ENCODE results near the gene MORN3. TPM values are rescaled to one million over a fixed set of nuclear protein-coding genes. Genes with fewer than 3 reads are reported as not detected.

Gene MORN3
- total and polyA plus RNA-seq, 7 donors = 0.90 to 1.2 TPM; not detected in 5

GRCh38 chr12:121713793-121714192 is 44.3 kb upstream of the MORN3 start:
- TF ChIP-seq POLR2AphosphoS5 (IDR thresholded peaks at IDR 0.05) = no peak
- TF ChIP-seq EP300 (IDR thresholded peaks at IDR 0.05) = no peak
- TF ChIP-seq POLR2A (IDR thresholded peaks at IDR 0.05) = no peak
- no peak for TF ChIP-seq CTCF (IDR thresholded peaks at IDR 0.05)
- peak overlapping the region in 3 of 4 donors; percentile 73 to 98 (median 84) for H3K4me3 ChIP-seq
- WGBS, 2 donors = 50 to 67% methylated on average over 6 of the region's 6 CpGs
- H3K9me3 ChIP-seq = no peaks in the 10 kb centered on the region
- no peak for DNase-seq
- peak overlapping the region; percentile 82 to 91 (median 89) for H3K27ac ChIP-seq
- no peaks in the 10 kb centered on the region for H3K27me3 ChIP-seq
- no peaks in the 10 kb centered on the region for H3K36me3 ChIP-seq
- intact Hi-C loops (cut with DNase I) = loop anchor here (5.0 kb wide), 2 partner anchors 39 to 54 kb away; no protein-coding TSS in a partner anchor
- peaks cover 0 to 25% (median 20%) of the 10 kb centered on the region in 4 donors for H3K4me1 ChIP-seq

- peak in 2 of 4 donors; percentile 6 to 10 for TF ChIP-seq POLR2AphosphoS5 (IDR thresholded peaks at IDR 0.05)
- no peak for TF ChIP-seq POLR2A (IDR thresholded peaks at IDR 0.05)
- DNase-seq = peak; percentile 76
- intact Hi-C loops (cut with DNase I) = loop anchor here (5.0 kb wide), 2 partner anchors 39 to 54 kb away; no protein-coding TSS in a partner anchor
- Histone ChIP-seq H3K4me3 (peak overlapping the region; percentile 62 to 98 (median 78)), H3K27ac (peak overlapping the region; percentile 82 to 91 (median 89)), H3K4me1 (peaks cover 0 to 25% (median 20%) of the 10 kb centered on the region in 4 donors), H3K27me3 (no peaks in the 10 kb centered on the region), H3K36me3 (no peaks in the 10 kb centered on the region), H3K9me3 (no peaks in the 10 kb centered on the region)
- 8 to 21% methylated on average over 14 of the region's 14 CpGs for WGBS, 2 donors
Observed at GRCh38 chr12:121713257-121713777, 43.9 kb upstream of the MORN3 start.

- Histone ChIP-seq H3K36me3 (no peaks in the 10 kb centered on the region), H3K27me3 (no peaks in the 10 kb centered on the region), H3K4me1 (peaks cover 0 to 25% (median 20%) of the 10 kb centered on the region in 4 donors), H3K27ac (peak within 1 kb of the TSS; percentile 82 to 91 (median 89)), H3K4me3 (peak within 1 kb of the TSS; percentile 73 to 98 (median 78)), H3K9me3 (no peaks in the 10 kb centered on the region)
- DNase-seq = peak; percentile 93
- intact Hi-C loops (cut with DNase I) = loop anchor here (5.0 kb wide), 2 partner anchors 40 to 55 kb away; no protein-coding TSS in a partner anchor
- TF ChIP-seq POLR2AphosphoS5 (IDR thresholded peaks at IDR 0.05) (peak; percentile 95 to 98 (median 96)), EP300 (IDR thresholded peaks at IDR 0.05) (no peak), POLR2A (IDR thresholded peaks at IDR 0.05) (peak; percentile 81 to 89), CTCF (IDR thresholded peaks at IDR 0.05) (no peak)
- WGBS, 2 donors = 0 to 1% methylated on average over 74 of the region's 74 CpGs
Observed at GRCh38 chr12:121712461-121713256, 43.2 kb upstream of the MORN3 start, which contains the start of gene TMEM120B. Gene TMEM120B, plus strand, starts transcription at chr12:121712752. Its CDS starts 144 bp downstream, at chr12:121712896.

GRCh38 chr12:121712190-121712460 is 42.7 kb upstream of the MORN3 start:
- peak; percentile 72 for DNase-seq
- TF ChIP-seq POLR2AphosphoS5 (IDR thresholded peaks at IDR 0.05) (no peak), POLR2A (IDR thresholded peaks at IDR 0.05) (no peak), CTCF (IDR thresholded peaks at IDR 0.05) (no peak), EP300 (IDR thresholded peaks at IDR 0.05) (no peak)
- no peaks in the 10 kb centered on the region for H3K27me3 ChIP-seq
- peak overlapping the region; percentile 82 to 91 (median 89) for H3K27ac ChIP-seq
- peaks cover 0 to 25% (median 20%) of the 10 kb centered on the region in 4 donors for H3K4me1 ChIP-seq
- intact Hi-C loops (cut with DNase I) = loop anchor here (5.0 kb wide), 2 partner anchors 40 to 55 kb away; no protein-coding TSS in a partner anchor
- 0% methylated on average over 16 of the region's 16 CpGs for WGBS, 2 donors
- H3K36me3 ChIP-seq = no peaks in the 10 kb centered on the region
- peak overlapping the region; percentile 73 to 98 (median 78) for H3K4me3 ChIP-seq
- no peaks in the 10 kb centered on the region for H3K9me3 ChIP-seq
